ENCODE results near the gene USP34.
"Not testable (repeated sequence)": the region's sequence is repeated elsewhere in the genome, so short reads cannot be mapped to it uniquely, and the experiment has no call there.

The USP34 gene

GRCh38 chr2:61249521-61250071, 221.3 kb downstream of the USP34 start:
- DNase-seq (ENCODE audit: low read depth) = no peak

GRCh38 chr2:61247204-61247812, 223.6 kb downstream of the USP34 start:
- no peak for DNase-seq (ENCODE audit: low read depth)

GRCh38 chr2:61244694-61245093, 226.2 kb downstream of the USP34 start:
- DNase-seq (ENCODE audit: low read depth) = no peak

GRCh38 chr2:61241266-61241665, 229.6 kb downstream of the USP34 start:
- no peak for DNase-seq (ENCODE audit: low read depth)

- DNase-seq (ENCODE audit: low read depth) = no peak
Measured at GRCh38 chr2:61238219-61239012, 232.5 kb downstream of the USP34 start.

- DNase-seq (ENCODE audit: low read depth) = no peak
Measured at GRCh38 chr2:61235716-61236115, 235.2 kb downstream of the USP34 start.

- no peak for DNase-seq (ENCODE audit: low read depth)
Measured at GRCh38 chr2:61233581-61233980, 237.3 kb downstream of the USP34 start.

GRCh38 chr2:61229936-61230335, 241.0 kb downstream of the USP34 start:
- no peak for DNase-seq (ENCODE audit: low read depth)

GRCh38 chr2:61222567-61222966, 248.3 kb downstream of the USP34 start:
- DNase-seq (ENCODE audit: low read depth) = no peak

- DNase-seq (ENCODE audit: low read depth) = no peak
Measured at GRCh38 chr2:61221819-61222218, 249.1 kb downstream of the USP34 start.

- DNase-seq (ENCODE audit: low read depth) = no peak
Measured at GRCh38 chr2:61220768-61221167, 250.1 kb downstream of the USP34 start.

- no peak for DNase-seq (ENCODE audit: low read depth)
Measured at GRCh38 chr2:61218817-61219170, 252.1 kb downstream of the USP34 start.

GRCh38 chr2:61218076-61218816, 252.6 kb downstream of the USP34 start:
- no peak for DNase-seq (ENCODE audit: low read depth)

GRCh38 chr2:61214171-61214570, 256.7 kb downstream of the USP34 start:
- DNase-seq (ENCODE audit: low read depth) = no peak

- DNase-seq (ENCODE audit: low read depth) = no peak
Measured at GRCh38 chr2:61210332-61210981, 260.4 kb downstream of the USP34 start.

GRCh38 chr2:61205132-61205531, 265.8 kb downstream of the USP34 start:
- DNase-seq (ENCODE audit: low read depth) = no peak

- no peak for DNase-seq (ENCODE audit: low read depth)
Measured at GRCh38 chr2:61196671-61197070, 274.2 kb downstream of the USP34 start.

- not testable (repeated sequence) for DNase-seq (ENCODE audit: low read depth)
Measured at GRCh38 chr2:61194646-61195045, 276.2 kb downstream of the USP34 start.

GRCh38 chr2:61193670-61194561, 277.0 kb downstream of the USP34 start:
- DNase-seq (ENCODE audit: low read depth) = no peak

- DNase-seq (ENCODE audit: low read depth) = no peak
Measured at GRCh38 chr2:61187085-61187484, 283.8 kb downstream of the USP34 start.

GRCh38 chr2:61185231-61185728, 285.6 kb downstream of the USP34 start:
- DNase-seq (ENCODE audit: low read depth) = no peak

Measured in activated T-helper 9 cell treated with anti-CD3 and anti-CD28 coated beads, Interleukin-2, amount 50 U/mL, for 16 hours (primary cell).